Tibial nerve (tissue), 4 donors: ENCODE results near the gene BUB1B.

Experiments used
- CTCF ChIP-seq, 5 experiments: fragments of 200-600 bp in 3 of 5; fragments of 450-650 bp in 2 of 5; sonication (generic) in 3 of 5; IDR thresholded peaks; one replicate each; pipeline ENCODE4 v1.5.1; 2016 to 2019; ENCODE audit warnings: antibody characterized with exemption in 5 of 5, mild to moderate bottlenecking in 3 of 5, moderate library complexity in 2 of 5
- EP300 ChIP-seq, 2 donors: sonication (generic); formaldehyde crosslinking; IDR thresholded peaks; one replicate each; pipeline ENCODE4 v1.6.1; 2017; ENCODE audit warnings: antibody characterized with exemption in 2 of 2, mild to moderate bottlenecking in 1 of 2
- POLR2A ChIP-seq, 2 donors: fragments of 450-650 bp; IDR thresholded peaks; one replicate each; pipeline ENCODE4 v1.6.1; 2017; ENCODE audit warnings: antibody characterized with exemption in 2 of 2, mild to moderate bottlenecking in 2 of 2, moderate library complexity in 2 of 2

- TF ChIP-seq CTCF (IDR thresholded peaks at IDR 0.05) = no peak
- TF ChIP-seq EP300 (IDR thresholded peaks at IDR 0.05) = no peak
- TF ChIP-seq POLR2A (IDR thresholded peaks at IDR 0.05) = no peak
Observed at GRCh38 chr15:40233727-40234577, 73.1 kb downstream of the BUB1B start.
